Fibroblast of lung (primary cell): ENCODE data around the gene TGM2.

Experiments used
- CTCF ChIP-seq, 2 donors: IDR thresholded peaks in 1 of 2; conservative IDR thresholded peaks in 1 of 2; 1 replicate in 1 of 2; 2 replicates in 1 of 2; pipeline ENCODE4 v1.5.1; 2011 to 2012; ENCODE audit warnings: low read length in 2 of 2, control low read depth in 1 of 2, inconsistent platforms in 1 of 2, low read depth in 1 of 2, mild to moderate bottlenecking in 1 of 2
- EZH2 ChIP-seq: IDR thresholded peaks from 2 replicates; pipeline ENCODE4 v1.5.1; 2012; ENCODE audit warnings: low read length, control low read depth, mild to moderate bottlenecking; ENCODE audit errors: missing control alignments

- TF ChIP-seq CTCF (conservative IDR thresholded peaks at IDR 0.05 in 1 of 2, IDR thresholded peaks at IDR 0.05 in 1 of 2; ENCODE audit: low read depth in 1 of 2, low read length in 2 of 2) (no peak), EZH2 (no peak)
Measured at GRCh38 chr20:38136421-38137245, 28.4 kb downstream of the TGM2 start.
